ENCODE data around the gene GGCX.

Gene GGCX

DNA sequence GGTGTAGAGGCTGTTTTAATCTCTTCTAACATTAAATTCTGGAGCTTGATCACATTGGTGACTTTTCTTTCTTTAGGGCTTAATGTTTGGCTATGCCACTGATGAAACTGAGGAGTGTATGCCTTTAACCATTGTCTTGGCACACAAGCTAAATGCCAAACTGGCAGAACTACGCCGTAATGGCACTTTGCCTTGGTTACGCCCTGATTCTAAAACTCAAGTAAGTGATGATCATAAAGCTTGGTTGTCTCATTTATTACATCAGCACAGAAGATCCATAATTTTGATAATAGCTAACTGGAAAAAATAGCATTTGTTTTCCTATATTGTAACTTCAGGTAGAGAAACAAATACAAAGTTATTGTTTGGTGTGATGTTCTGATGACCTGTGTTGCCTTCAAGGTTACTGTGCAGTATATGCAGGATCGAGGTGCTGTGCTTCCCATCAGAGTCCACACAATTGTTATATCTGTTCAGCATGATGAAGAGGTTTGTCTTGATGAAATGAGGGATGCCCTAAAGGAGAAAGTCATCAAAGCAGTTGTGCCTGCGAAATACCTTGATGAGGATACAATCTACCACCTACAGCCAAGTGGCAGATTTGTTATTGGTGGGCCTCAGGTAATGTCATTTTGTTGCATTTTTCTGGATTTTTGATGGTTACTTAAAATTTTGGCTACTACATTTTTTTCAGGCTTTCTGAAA lies 19.4 kb downstream of the GGCX start:
- no peak for DNase-seq (ENCODE audit: low spot score)

DNA sequence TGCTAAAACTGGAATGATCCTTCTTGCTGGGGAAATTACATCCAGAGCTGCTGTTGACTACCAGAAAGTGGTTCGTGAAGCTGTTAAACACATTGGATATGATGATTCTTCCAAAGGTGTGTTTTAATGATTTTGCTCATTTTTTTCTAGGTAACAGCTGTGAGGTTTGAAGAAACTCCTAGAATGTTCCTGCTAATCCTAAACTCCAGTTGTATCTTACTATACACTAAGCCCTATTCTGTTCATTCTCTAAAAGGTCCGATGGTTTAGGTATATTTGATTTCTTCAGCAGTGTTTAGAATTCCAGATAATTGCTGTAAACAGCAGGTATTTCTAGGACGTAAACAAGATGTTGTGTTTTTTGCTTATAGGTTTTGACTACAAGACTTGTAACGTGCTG lies 20.0 kb downstream of the GGCX start:
- no peak for DNase-seq (ENCODE audit: low spot score)

GRCh38 chr2:85540133-85540648 lies 21.1 kb downstream of the GGCX start:
- DNase-seq (ENCODE audit: low spot score): no peak

GRCh38 chr2:85539361-85540132 lies 21.7 kb downstream of the GGCX start:
- DNase-seq (ENCODE audit: low spot score): peak; percentile 66

- DNase-seq (ENCODE audit: low spot score): peak; percentile 89
Observed at GRCh38 chr2:85538507-85539360, 22.6 kb downstream of the GGCX start, which contains the start of gene MAT2A. TSS of gene MAT2A (plus strand) at chr2:85539168. CDS start at chr2:85539288, 120 bp downstream.

DNA sequence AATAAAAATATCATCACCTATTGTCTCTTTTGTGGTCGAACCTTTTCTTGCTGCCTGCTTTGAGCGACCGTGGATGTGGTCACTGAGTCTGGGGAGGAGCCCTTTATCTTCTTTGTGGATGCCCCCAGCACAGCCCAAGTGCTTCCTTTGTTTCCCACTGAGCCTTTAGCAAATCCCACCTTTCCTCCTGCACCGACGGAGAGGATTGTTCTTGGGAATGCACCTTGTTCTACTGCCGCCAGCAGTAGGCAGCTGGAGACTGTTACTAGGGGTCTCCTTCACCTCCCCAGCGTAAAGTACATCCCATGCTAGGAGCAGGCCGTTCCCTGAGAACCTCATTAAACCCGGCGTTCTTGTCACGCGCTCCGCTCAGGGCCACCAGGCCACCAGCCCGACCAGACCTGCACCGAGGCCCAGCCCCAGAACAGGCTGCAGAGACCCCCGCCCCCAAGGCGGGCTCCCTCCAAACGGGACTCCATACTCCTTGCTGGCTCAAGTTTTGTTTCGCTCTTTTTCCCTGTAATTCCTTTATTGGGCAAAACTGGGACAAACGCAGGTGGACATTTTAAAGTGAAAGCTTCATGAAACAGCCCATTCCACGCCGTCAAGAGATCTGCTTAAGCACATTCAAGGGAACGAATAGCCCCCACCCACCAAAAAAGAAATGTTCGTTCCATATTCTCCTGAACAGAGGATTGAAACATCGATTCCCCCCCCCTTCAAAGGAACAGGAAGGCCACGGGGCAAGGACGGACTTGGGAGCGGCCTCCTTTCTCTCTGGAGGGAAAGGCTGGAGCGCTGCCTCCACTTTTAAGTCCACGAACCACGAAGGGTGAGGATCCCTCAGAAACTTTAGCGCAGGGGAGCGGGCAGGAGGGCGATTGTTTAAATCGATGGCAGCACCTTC lies 23.4 kb downstream of the GGCX start:
- DNase-seq (ENCODE audit: low spot score): peak; percentile 77

DNA sequence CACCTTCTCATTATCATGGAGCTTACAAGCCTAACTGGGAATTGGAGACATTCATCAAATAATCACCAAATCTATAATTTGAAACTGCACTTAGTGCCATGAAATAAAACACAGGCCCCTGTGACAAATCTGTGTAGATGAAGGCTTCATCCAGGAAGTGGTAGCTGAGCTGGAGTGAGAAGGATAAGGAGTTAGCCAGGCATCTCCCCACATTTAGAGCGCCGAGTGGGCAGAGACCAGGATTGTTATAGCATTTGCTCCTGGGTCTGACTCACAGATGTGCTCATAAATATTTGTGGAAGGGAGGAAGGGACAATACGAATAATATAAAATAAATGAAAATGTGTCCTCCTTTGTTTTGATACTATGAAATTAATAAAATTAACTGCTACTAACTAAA lies 24.8 kb downstream of the GGCX start:
- DNase-seq (ENCODE audit: low spot score): no peak

GRCh38 chr2:85534881-85535280 lies 26.4 kb downstream of the GGCX start:
- no peak for DNase-seq (ENCODE audit: low spot score)

- no peak for DNase-seq (ENCODE audit: low spot score)
Observed at GRCh38 chr2:85534099-85534498, 27.2 kb downstream of the GGCX start.

- DNase-seq (ENCODE audit: low spot score): no peak
Observed at GRCh38 chr2:85531589-85531988, 29.7 kb downstream of the GGCX start.

- no peak for DNase-seq (ENCODE audit: low spot score)
Observed at GRCh38 chr2:85529809-85530208, 31.5 kb downstream of the GGCX start.

DNA sequence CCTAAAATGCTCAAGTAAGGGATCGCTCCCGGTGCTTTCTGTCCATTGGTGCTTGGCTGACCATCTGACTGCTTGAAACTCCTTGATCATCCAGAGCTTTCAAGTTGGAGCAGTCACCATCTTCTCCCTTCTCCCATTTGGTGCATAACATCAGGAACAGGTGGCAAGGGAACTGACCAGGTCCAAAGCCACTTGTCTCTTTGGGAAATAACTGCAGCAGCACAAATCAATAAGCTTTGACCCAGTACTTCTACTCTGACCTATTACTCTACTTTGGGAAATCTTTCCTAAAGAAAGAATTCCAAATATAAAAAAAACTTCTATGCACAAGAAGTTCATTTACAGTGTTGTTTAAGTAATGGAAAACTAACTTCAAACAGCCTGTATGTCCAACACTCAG lies 32.9 kb downstream of the GGCX start:
- DNase-seq (ENCODE audit: low spot score): no peak

GRCh38 chr2:85527787-85528186 lies 33.5 kb downstream of the GGCX start:
- DNase-seq (ENCODE audit: low spot score): no peak

- no peak for DNase-seq (ENCODE audit: low spot score)
Observed at GRCh38 chr2:85525567-85525966, 35.7 kb downstream of the GGCX start.

DNA sequence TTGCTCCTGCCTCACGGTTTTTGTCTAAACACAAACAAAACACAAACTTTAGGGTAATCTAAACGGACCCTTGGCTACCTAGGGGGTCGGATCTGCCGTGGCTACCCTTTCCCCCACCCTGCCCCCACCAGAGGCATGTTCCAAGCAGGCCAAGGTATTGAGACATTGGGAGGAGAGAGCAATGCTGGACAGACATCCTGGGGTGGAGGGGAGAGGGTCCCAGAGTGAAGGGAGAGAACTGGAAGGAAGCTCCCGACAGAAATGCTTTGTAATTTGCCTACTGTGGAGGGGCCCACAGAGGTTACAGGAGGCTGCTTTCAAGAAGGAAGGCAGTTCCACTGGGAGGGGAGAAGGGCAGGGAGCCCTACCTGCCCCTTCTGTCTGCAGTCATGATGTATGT lies 36.3 kb downstream of the GGCX start:
- no peak for DNase-seq (ENCODE audit: low spot score)

- DNase-seq (ENCODE audit: low spot score): no peak
Observed at GRCh38 chr2:85524336-85524908, 36.9 kb downstream of the GGCX start.

GRCh38 chr2:85523903-85524335 lies 37.4 kb downstream of the GGCX start:
- no peak for DNase-seq (ENCODE audit: low spot score)

DNA sequence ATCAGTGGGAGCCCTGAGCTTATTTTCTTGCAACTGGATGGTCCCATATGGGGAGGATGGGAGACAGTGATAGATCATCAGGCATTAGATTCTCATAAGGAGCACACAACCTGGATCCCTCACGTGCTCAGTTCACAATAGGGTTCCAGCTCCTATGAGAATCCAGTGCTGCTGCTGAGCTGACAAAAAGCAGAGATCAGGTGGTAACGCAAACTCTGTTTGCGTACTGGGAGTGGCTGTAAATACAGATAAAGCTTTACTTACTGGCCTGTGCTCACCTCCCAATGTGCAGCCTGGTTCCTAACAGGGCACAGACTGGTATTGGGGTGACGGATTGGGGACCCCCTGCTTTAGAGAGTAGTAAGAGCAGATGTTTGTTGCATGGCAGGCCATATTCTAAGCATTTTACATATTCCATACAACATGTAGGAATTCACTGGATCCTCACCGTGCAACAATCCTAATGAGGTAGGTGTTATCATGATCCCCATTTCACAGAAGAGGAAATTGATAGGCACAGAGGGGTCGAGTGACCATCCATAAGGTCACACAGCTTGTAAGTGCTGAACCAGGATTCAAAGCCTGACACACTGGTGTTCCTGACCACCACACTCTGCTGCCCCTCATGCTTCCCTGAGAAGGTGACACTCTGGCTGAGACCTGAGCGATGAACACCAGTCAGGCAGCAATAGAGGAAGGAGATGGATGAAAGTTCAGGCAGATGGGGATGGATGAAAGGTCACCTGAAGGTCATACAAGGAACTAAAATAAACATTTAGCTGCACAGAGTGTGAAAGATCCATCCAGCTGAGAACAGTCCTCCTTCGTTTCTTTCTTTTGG lies 38.0 kb downstream of the GGCX start:
- DNase-seq (ENCODE audit: low spot score): no peak

DNA sequence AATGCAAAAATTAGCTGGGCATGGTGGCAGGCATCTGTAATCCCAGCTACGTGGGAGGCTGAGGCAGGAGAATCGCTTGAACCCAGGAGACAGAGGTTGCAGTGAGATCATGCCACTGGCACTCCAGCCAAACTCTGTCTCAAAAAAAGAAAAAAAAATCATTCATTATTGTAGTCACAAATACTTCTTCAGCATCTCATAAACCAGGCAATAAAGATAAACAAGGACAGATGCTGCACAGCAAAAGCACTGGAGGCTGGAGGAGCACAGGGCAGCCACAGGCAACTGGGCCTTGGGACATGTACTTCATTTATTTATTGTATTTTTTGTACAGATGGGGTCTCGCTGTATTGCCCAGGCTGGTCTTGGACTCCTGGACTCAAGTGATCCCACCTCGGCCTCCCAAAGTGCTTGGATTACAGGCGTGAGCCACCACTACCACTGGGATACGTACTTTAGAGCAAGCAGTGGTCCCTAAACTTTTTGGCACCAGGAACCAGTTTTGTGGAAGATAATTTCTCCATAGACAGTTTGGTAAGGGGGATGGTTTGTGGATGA lies 39.1 kb downstream of the GGCX start:
- DNase-seq (ENCODE audit: low spot score): no peak
